ENCODE data around the gene DPYD. TPM values are rescaled to one million over a fixed set of nuclear protein-coding genes. Genes with fewer than 3 reads are reported as not detected.

DPYD gene
- total RNA-seq, 2 donors from 2014 or later, result 52.3 to 53.6 TPM

- H3K9me3 ChIP-seq (ENCODE audit: control insufficient read depth, low read length, poor library complexity, severe bottlenecking), result peaks cover 2% of the 10 kb centered on the region
- ATAC-seq, result no peak
- H3K4me1 Mint-ChIP-seq, result no peaks in the 10 kb centered on the region
- no peak for DNase-seq
- no peaks in the 10 kb centered on the region for H3K27me3 Mint-ChIP-seq
- no peak overlapping the region for H3K4me3 Mint-ChIP-seq
- no peaks in the 10 kb centered on the region for H3K36me3 Mint-ChIP-seq (ENCODE audit: low read depth)
- H3K27ac Mint-ChIP-seq, result no peak overlapping the region
Observed at GRCh38 chr1:97034651-97035050, 886.2 kb downstream of the DPYD start.

GRCh38 chr1:97033949-97034348 lies 886.9 kb downstream of the DPYD start:
- H3K4me1 Mint-ChIP-seq, result no peaks in the 10 kb centered on the region
- no peak overlapping the region for H3K27ac Mint-ChIP-seq
- H3K36me3 Mint-ChIP-seq (ENCODE audit: low read depth), result no peaks in the 10 kb centered on the region
- DNase-seq (no peak), ATAC-seq (no peak)
- H3K27me3 Mint-ChIP-seq, result no peaks in the 10 kb centered on the region
- H3K9me3 ChIP-seq (ENCODE audit: control insufficient read depth, low read length, poor library complexity, severe bottlenecking), result peaks cover 3% of the 10 kb centered on the region
- H3K4me3 Mint-ChIP-seq, result no peak overlapping the region
